Renal cortical epithelial cell (primary cell): Measurements from ENCODE around the gene HRG. TPM values are rescaled to one million over a fixed set of nuclear protein-coding genes. Genes with fewer than 3 reads are reported as not detected.
"Not testable (repeated sequence)": the region's sequence is repeated elsewhere in the genome, so short reads cannot be mapped to it uniquely, and the experiment has no call there.

Experiments
- DNase-seq: peaks from one replicate; pipeline ENCODE4 v3.0.0-alpha.2; 2011; ENCODE audit warnings: low read depth
- total RNA-seq: library from RNA; depleted of rRNA; stranded (reverse); fragments of >200 nt; gene quantifications from 2 replicates; pipeline ENCODE4 v1.2.3, GENCODE V29; 2014

Gene HRG, protein sequence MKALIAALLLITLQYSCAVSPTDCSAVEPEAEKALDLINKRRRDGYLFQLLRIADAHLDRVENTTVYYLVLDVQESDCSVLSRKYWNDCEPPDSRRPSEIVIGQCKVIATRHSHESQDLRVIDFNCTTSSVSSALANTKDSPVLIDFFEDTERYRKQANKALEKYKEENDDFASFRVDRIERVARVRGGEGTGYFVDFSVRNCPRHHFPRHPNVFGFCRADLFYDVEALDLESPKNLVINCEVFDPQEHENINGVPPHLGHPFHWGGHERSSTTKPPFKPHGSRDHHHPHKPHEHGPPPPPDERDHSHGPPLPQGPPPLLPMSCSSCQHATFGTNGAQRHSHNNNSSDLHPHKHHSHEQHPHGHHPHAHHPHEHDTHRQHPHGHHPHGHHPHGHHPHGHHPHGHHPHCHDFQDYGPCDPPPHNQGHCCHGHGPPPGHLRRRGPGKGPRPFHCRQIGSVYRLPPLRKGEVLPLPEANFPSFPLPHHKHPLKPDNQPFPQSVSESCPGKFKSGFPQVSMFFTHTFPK
- total RNA-seq, result 0.15 TPM in 1 of 2 replicates, not detected in the other

DNA sequence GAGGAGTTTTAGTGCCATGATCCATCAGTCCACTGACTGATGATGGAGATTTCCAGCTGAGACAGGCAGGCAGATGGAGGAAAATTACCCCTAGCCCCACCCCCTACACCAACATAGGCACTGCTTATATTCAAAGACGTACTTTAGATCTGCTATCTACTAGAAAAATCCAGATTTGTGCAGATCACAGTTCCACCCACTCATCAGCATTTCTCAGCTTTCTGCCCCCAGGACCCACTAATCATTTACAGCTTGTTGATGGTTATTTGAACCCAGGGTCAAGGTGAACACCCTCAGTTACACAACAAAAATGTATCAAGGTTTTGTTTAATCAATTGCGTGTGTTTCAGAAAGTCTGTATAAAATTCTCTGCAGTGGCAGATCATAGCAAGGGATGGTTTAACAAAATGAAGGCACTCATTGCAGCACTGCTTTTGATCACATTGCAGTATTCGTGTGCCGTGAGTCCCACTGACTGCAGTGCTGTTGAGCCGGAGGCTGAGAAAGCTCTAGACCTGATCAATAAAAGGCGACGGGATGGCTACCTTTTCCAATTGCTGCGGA is at the start of gene HRG:
HRG (plus strand) TSS at position 390 of the 564 bp plus-strand sequence; CDS start at position 408, 18 bp downstream.
- peak; percentile 70 for DNase-seq

DNA sequence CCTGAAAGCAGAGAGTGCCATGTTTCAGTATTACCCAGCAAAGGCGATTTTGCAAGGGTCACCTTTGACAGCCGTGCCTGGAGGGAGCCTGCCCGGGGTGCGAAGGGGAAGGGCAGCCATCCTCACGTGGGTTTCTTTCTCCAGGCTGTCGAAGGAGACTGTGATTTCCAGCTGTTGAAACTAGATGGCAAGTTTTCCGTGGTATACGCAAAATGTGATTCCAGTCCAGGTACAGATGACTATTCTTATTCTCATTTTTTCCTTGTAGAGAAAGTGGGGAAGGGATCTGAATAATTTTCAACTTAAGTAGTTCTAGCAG is 49.6 kb upstream of the HRG start:
- DNase-seq, result no peak

DNA sequence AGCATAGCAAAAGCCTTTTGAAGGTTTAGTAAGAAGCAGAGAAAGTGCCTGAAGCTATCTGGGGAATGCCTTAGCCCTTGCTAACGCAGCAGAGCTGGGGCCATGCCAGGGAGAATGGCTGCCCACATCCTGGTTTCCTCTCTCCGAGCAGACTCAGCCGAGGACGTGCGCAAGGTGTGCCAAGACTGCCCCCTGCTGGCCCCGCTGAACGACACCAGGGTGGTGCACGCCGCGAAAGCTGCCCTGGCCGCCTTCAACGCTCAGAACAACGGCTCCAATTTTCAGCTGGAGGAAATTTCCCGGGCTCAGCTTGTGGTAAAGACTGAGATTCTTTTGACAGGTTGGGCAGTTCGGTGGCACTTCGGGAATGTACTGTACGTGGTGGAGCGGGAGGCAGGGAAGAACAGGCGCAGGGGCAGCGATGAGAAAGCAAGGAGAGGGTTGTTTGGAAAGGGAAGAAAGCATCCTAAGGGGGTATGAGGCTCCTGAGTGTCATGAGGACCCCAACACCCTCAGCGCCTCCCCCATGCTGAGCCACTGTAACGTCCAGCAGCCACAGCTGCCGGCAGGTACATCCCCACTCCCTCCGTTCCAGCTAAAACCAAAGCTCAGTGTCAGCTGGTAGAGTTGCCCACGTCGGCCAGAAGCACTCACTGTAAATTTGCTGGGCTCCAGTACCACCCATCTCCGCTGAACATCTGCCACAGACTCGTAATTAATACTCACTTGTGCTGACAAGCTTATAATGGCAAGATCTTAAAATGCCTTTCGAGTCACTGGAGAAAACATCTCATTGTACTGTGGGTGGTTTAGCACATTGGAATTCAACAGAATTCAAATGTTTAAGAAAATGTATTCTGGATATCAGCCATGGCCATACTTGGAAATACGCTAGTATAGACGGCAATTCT is 48.5 kb upstream of the HRG start:
- DNase-seq, result peak; percentile 97

DNA sequence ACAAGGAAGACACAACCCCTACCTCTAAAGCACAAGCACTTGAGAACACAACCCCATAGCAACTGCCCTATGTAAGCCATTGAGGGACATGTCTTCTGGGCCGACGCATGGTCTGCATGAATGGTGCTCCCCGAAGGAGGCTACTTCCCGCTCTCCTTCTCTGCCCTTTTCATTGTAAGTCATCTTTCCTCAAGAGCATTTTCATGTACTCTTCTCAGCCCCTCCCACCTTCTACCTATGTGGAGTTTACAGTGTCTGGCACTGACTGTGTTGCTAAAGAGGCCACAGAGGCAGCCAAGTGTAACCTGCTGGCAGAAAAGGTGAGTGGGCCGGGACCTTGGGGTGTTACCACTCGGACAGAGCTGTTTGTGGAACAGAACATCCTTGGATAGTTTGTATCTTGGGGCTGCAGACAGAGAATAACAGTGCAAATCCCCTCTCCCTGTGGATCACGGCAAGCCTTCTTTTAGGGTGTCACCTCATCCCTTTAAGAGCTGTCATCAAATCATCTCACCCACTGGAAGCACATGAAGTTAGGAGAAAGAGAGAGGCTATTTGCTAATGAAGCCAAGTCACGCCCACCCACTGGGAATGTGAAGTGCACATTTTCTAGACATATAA is 47.4 kb upstream of the HRG start:
- no peak for DNase-seq

DNA sequence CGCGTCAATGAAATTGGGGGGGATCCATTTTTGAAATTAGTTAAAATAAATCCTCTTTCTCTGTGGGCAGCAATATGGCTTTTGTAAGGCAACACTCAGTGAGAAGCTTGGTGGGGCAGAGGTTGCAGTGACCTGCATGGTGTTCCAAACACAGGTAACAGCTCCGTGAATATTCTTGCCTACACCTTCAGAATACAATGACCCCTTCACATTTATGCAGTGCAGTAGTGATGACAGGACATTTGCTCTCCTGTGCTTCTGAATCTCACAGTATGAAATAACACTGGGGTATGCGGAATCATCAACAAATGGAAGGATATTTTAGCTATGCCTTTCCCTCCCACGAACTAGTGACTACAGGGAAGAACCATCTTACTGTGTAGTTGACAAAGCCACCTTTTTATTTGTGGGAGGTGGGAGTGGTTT is 46.0 kb upstream of the HRG start:
- DNase-seq, result no peak

DNA sequence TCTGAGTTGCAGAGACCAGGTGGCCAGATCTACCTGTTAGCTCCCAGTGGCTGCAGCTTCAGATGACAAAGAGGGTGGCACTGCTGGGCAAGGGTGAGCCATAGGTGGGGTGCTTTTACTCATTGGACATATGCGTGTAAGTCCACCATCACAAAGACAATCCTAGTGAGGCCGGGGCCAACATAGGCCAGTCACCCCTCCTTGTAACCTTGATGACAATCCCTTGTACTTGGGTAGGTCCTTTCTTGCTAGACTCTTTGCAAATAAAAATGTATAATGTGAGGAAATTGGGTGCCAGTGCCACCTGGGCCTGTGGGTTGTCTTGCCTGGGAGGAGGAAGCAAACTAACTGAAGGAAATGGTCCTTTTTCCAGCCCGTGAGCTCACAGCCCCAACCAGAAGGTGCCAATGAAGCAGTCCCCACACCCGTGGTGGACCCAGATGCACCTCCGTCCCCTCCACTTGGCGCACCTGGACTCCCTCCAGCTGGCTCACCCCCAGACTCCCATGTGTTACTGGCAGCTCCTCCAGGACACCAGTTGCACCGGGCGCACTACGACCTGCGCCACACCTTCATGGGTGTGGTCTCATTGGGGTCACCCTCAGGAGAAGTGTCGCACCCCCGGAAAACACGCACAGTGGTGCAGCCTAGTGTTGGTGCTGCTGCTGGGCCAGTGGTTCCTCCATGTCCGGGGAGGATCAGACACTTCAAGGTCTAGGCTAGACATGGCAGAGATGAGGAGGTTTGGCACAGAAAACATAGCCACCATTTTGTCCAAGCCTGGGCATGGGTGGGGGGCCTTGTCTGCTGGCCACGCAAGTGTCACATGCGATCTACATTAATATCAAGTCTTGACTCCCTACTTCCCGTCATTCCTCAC is 45.4 kb upstream of the HRG start:
- DNase-seq, result no peak

DNA sequence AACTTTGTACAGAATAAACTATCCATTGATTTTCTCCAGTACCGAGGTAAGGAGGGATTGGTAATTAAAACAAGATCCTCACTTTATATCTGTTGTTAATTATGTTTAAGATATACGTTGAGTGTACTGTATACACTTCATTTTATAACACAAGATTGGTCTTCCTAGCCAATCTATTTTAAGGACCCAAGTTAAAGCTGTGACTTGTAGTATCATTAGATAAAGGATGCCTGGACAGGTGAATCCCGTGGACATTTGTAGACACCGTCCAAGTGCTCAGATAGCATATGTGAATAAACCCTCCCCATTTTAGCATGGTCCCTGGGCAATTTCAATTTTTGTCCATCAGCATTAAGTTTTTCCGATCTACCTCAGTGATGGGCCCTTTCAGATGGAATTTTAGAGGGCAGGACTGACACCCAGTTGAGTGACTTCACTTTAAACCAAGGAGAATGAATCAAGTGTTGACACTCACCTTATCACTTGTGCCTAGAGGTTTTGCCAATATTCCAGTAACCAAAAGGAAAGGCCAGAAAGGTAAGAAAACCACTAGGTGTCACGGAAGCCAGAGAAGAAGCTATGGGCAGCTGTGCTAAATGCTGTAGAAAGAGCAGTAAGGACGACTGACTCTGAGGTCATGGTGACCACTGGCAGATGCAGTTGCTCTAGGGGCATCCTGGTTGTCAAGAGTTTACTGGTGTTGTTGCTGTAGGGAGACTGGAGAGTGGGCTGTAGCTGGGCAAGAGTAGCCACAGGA is 43.7 kb upstream of the HRG start:
- DNase-seq, result no peak

DNA sequence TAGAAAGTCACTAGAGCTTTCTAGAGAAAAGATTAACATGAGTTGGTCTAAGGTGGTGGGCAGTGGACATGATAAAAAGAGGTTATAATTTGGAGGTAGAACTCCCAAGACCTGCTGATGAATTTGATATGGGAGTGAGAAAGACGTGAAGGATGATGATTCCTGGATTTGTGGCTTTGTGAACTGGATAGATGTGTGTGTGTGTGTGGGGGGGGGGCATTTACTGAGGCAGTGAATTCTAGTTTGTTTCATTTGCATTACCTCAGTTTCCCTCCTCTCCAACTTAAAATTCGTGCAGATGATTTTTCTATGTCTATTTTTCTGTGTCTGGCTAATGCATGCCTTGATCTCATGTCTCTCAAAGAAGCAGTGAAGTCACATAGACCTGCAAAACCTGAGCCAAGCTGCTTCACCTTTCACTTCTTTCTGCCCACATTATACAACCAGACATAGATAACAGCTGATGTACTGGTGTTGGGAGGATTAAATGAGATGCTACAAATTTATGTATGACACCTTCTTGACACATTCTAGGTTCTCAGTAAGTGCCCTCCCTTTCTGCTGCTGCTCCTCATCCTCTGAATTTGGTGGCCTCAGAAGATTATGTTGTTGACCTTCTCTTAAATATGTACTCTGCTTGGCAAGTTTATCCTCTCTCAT is 43.0 kb upstream of the HRG start:
- DNase-seq, result no peak

DNA sequence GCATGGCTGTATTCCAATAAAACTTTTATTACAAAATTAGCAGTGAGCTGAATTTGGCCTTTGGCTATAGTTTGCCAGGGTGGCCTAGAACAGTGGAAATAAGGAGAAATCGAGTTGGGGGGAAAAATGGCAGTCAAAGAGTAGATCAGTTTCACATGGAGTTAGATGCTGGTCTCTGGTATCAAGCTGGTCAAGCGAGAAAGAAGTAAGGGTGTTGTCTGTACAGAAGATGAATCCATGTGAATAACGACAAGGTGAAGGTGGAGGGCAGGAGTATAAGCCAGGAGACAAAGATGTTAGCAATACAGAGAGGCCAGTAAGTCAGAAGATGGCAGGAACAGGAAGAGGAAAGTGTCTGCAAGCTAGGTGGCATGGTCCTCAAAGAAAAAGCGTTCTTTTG is 41.2 kb upstream of the HRG start:
- DNase-seq, result no peak

DNA sequence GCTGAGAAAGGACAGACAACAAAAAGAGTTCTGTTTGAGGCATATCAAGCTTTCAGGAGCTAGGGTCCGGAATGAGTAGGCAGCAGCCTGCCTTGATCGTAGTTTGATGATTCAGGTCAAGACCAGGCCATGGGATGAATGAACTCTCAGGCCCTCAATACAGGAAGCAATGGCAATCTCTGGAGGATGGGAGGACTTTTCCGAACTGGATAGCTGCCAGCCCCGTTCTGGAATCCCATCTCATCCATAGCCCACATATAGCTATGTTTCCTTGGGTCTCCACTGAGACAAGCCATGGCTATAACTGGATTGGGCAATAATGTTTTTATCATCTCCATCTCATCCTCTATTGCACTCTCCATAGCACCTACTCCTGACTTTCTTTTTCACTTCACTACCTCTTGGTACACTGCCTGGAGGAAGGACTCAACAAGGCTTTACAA is 40.2 kb upstream of the HRG start:
- no peak for DNase-seq

DNA sequence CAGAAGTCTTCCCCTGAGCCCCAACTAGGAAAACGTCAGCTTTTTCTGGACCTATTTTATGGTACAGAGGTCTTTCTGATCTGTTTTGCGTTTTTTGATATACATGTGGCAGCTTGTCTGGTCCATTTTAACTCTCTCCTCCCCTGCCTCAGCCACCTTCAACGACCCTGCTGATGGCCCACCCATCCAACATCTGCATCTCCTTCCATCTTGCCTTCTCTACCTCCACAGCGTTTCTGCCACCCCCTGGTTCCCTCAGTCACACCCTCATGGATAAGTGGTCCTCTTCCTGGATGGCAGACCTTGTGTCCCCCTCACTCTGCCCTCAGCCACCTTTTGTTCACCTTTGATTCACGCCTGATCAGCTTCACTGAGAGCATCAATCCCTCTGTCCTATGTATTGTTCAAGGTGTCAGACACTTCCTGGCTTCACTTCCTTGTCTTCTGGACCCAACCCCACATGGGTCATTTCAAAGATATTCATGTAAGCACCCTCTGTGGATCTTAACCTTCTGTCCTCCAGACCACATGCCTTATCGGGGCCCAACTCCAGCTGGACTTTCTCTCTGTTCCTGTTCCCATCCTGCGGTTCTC is 39.5 kb upstream of the HRG start:
- DNase-seq, result no peak

DNA sequence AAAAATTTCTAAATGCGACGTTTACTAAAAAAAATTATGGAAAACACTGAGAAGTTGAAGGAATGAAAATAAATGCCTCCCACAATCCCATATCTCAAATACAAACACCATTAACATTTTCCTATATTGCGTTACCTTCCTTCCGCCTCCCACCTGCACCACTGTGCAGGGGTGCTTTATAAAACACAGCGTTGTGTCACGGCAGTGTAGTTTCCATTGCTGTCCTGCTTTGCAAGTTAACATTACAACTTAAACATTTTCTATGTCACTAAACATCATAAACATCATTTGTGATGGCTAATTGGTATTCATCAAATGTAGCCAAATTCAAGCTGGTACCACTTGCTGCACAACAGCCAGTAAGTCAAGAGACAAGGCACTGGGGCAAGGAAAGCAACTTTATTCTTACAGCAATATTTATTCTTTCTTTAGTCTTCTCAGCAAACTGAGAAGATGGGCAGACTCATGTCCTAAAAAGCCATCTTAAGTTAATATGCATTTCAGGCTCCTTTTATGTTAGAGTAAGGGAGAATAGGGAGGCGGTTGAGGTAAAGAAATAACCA is 37.9 kb upstream of the HRG start:
- no peak for DNase-seq

DNA sequence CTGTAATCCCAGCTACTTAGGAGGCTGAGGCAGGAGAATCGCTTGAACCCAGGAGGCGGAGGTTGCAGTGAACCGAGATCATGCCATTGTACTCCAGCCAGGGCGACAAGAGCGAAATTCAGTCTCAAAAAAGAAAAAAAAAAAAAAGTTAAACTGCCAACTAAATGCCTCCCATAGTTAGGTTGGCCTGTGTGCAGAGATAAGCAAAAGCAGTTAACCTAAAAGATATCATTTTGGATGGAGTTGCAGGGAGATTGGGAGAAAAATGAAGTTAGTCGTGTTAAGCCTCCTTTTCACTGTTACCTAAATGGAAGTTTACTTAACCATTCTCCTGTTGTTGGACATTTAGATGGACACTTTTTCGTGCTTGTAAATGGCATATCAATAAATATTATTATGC is 37.1 kb upstream of the HRG start:
- DNase-seq, result no peak

DNA sequence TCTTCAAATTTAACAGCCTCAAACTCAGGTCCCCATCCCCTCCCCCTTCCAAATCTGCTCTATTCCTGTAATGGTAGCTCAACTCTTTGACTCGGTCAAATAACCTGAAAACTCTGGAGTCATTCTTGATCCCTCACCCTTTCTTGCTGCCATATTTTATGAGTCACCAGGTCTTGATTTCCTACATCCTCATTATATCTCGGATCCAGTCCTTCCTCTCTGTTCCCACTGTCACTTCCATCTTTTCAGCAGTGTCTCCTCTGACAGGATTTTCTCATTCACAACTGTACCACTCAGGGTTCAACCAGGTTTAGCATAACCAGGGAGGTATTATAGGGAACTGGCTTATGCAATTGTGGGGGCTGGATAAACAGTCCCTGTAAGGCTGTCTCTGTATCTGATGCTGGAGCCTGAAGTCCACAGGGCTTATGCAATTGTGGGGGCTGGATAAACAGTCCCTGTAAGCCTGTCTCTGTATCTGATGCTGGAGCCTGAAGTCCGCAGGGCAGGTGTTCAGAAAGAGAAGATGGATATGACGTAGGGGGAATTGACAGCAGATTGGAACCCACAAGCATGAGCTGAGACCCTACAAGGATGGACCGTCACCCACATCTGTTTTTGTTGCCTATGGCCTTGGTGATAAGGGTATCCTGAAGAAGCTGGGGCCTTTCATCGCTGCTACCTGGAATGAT is 34.7 kb upstream of the HRG start:
- no peak for DNase-seq

DNA sequence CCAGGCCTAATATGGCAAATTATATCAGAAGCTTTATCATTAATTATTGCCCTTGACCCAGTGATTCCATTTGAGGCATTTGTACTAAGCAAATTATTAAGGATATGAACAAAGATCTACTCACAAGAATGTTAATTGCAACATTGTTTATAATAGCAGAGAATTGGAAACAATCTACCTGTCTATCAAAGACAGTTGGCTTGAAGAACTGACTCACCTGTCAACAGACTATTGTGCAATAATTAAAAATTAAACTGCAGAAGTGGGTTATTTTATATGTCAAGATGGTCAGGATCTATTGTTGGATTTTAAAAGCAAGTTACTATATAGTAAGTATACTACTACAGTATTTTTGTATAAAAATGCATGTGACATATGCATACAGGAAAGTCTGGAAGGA is 32.3 kb upstream of the HRG start:
- DNase-seq, result peak; percentile 62

DNA sequence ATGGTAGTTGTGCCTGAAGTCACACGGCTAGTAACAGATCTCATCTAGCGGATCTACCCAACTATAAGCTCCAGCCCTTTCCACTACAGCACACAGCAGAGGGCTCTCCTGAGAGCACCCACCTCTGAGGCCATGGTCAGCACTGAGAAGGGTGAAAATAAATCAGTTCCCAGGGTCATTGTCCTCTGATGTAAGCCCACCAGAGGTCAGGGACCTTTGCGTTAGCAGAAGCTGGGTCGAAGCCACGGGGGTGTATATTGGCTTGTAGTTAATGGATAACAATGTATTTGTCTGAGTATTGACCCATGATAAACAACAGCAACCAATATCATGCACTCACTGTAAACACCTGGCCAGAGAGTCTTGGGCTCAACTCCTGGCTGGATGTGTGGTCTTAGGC is 31.6 kb upstream of the HRG start:
- not testable (repeated sequence) for DNase-seq

DNA sequence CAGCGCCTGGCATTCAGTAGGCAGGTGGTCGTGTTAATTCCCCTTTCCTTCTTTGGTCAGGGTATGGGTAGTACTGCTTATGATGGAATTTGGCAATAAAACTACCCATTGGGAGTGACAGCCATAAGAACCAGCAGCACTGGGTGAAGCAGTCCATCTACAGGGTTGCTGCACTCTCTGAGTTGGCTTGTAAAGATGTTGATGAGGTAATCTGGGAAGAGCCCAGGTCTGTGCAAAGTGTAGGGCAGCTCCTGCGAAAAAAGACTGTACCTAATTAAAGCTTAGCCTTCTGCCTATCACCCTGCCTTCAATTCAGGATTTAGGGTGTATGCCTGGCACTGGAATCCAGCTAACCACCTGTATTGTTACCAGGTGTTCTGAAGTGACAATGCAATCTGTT is 30.3 kb upstream of the HRG start:
- no peak for DNase-seq

DNA sequence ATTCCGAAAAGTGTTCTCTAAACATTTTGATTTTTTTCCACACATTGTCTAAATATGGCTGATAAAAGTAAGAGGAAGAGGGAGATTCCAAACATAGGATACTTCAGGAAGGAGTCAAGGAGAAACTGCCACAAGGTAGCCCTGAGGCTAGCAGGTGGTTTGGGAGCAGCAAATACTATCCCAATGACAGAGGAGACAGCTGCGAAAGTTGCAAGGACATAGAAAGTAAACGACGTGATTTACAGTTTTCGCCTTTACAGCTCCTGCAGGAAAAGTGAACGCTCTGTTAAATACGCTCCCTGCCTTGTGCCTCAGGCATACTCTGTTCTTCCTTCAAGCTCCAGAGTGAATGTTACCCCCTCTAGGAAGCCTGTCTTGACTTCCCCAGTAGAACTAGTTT is 29.3 kb upstream of the HRG start:
- DNase-seq, result no peak
